ENCODE results near the gene STPG3. TPM values are rescaled to one million over a fixed set of nuclear protein-coding genes. Genes with fewer than 3 reads are reported as not detected.

STPG3 gene
- total and polyA plus RNA-seq, 2 of the 8 experiments (the other 6 are each of a cell fraction or from before 2014, with no cell fraction given), result not detected

- TF ChIP-seq CHD7 (IDR thresholded peaks at IDR 0.05; ENCODE audit: insufficient replicate concordance, low read length), result no peak
Observed at GRCh38 chr9:137206602-137207001, 44.5 kb upstream of the STPG3 start (continued).

Measured in H1 (cell line).